HEK293 (cell line): ENCODE data around the gene SNN.
A peak's percentile ranks its signal among the peaks of the same experiment; 100 is the strongest.

Experiments
- CTCF ChIA-PET: fragments of 350-600 bp; formaldehyde crosslinking; extraction: SDS; loops from one replicate; lab custom pipeline; 2021; ENCODE audit warnings: antibody characterized with exemption; lab: Yijun Ruan, JAX
- POLR2A ChIA-PET: fragments of 300-600 bp; formaldehyde crosslinking; extraction: SDS; loops from one replicate; lab custom pipeline; 2020; ENCODE audit warnings: antibody characterized with exemption, inconsistent platforms; lab: Yijun Ruan, JAX
- H3K27ac ChIP-seq: fragments of 200-500 bp; sonication (Bioruptor generic); 2 replicates; pipeline ENCODE4 v1.5.1; 2014; ENCODE audit warnings: low read depth, low read length, control low read depth, inconsistent platforms; ENCODE audit errors: extremely low read depth
- H3K36me3 ChIP-seq, 2 experiments: fragments of 200-500 bp in 1 of 2; sonication (Bioruptor generic) in 1 of 2; 1 replicate in 1 of 2; 2 replicates in 1 of 2; pipeline ENCODE4 v1.5.1; 2014 to 2017; ENCODE audit warnings: inconsistent platforms in 2 of 2, low read length in 2 of 2; ENCODE audit not compliant: control insufficient read depth in 2 of 2, insufficient read depth in 1 of 2
- H3K4me1 ChIP-seq: fragments of 200-500 bp; sonication (Bioruptor generic); 2 replicates; pipeline ENCODE4 v1.5.1; 2014; ENCODE audit warnings: mild to moderate bottlenecking, low read length, inconsistent platforms; ENCODE audit not compliant: control insufficient read depth, insufficient read depth
- H3K4me3 ChIP-seq: 2 replicates; pipeline ENCODE4 v1.5.1; 2011; ENCODE audit warnings: low read depth, mild to moderate bottlenecking, control low read depth, low read length, moderate library complexity
- H3K9me3 ChIP-seq: fragments of 200-500 bp; sonication (Bioruptor generic); 2 replicates; pipeline ENCODE4 v1.5.1; 2014; ENCODE audit warnings: low read depth, low read length, inconsistent platforms; ENCODE audit not compliant: control insufficient read depth, insufficient read depth
- ATF2 ChIP-seq: fragments of 450-650 bp; formaldehyde crosslinking; IDR thresholded peaks from 2 replicates; pipeline ENCODE4 v1.5.1; 2016; ENCODE audit warnings: missing biosample characterization, missing genetic modification characterization, low read depth
- EGR2 ChIP-seq: fragments of 450-650 bp; formaldehyde crosslinking; IDR thresholded peaks from 2 replicates; pipeline ENCODE4 v1.5.1; 2016; ENCODE audit warnings: low read depth, missing biosample characterization, missing genetic modification characterization
- KLF1 ChIP-seq: fragments of 450-650 bp; formaldehyde crosslinking; IDR thresholded peaks from 2 replicates; pipeline ENCODE4 v1.5.1; 2016; ENCODE audit warnings: missing biosample characterization, missing genetic modification characterization
- PRDM6 ChIP-seq: fragments of 450-650 bp; formaldehyde crosslinking; IDR thresholded peaks from 2 replicates; pipeline ENCODE4 v1.5.1; 2017; ENCODE audit warnings: missing biosample characterization, missing genetic modification characterization
- SCRT2 ChIP-seq: fragments of 450-650 bp; formaldehyde crosslinking; IDR thresholded peaks from 2 replicates; pipeline ENCODE4 v1.5.1; 2016; ENCODE audit warnings: missing biosample characterization, missing genetic modification characterization
- SETDB1 ChIP-seq: IDR thresholded peaks from one replicate; pipeline ENCODE4 v1.6.1; 2017; ENCODE audit warnings: mild to moderate bottlenecking, low read length, moderate library complexity, mixed read lengths; ENCODE audit not compliant: insufficient read length
- ZBTB20 ChIP-seq: fragments of 450-650 bp; formaldehyde crosslinking; IDR thresholded peaks from 2 replicates; pipeline ENCODE4 v1.5.1; 2016; ENCODE audit warnings: missing biosample characterization, missing genetic modification characterization
- ZFP3 ChIP-seq: fragments of 450-650 bp; formaldehyde crosslinking; IDR thresholded peaks from 2 replicates; pipeline ENCODE4 v1.5.1; 2016; ENCODE audit warnings: low read depth, missing biosample characterization, missing genetic modification characterization
- ZNF121 ChIP-seq: fragments of 450-650 bp; formaldehyde crosslinking; IDR thresholded peaks from 2 replicates; pipeline ENCODE4 v1.5.1; 2016; ENCODE audit warnings: missing biosample characterization, missing genetic modification characterization
- ZNF184 ChIP-seq: fragments of 450-650 bp; IDR thresholded peaks from 2 replicates; pipeline ENCODE4 v1.5.1; 2018; ENCODE audit warnings: missing biosample characterization, mild to moderate bottlenecking, missing genetic modification characterization
- ZNF37A ChIP-seq: fragments of 450-650 bp; IDR thresholded peaks from 2 replicates; pipeline ENCODE4 v1.5.1; 2018; ENCODE audit warnings: missing biosample characterization, missing genetic modification characterization
- ZNF433 ChIP-seq: fragments of 450-650 bp; formaldehyde crosslinking; IDR thresholded peaks from 2 replicates; pipeline ENCODE4 v1.5.1; 2016; ENCODE audit warnings: missing biosample characterization, missing genetic modification characterization, low read depth
- ZNF488 ChIP-seq: fragments of 450-650 bp; formaldehyde crosslinking; IDR thresholded peaks from 2 replicates; pipeline ENCODE4 v1.5.1; 2016; ENCODE audit warnings: missing biosample characterization, missing genetic modification characterization
- ZNF530 ChIP-seq: fragments of 450-650 bp; formaldehyde crosslinking; IDR thresholded peaks from 2 replicates; pipeline ENCODE4 v1.5.1; 2016; ENCODE audit warnings: low read depth, missing biosample characterization, missing genetic modification characterization
- ZNF624 ChIP-seq: fragments of 450-650 bp; formaldehyde crosslinking; IDR thresholded peaks from 2 replicates; pipeline ENCODE4 v1.5.1; 2017; ENCODE audit warnings: missing biosample characterization, missing genetic modification characterization
- ZNF670 ChIP-seq: fragments of 450-650 bp; formaldehyde crosslinking; IDR thresholded peaks from 2 replicates; pipeline ENCODE4 v1.5.1; 2016; ENCODE audit warnings: missing biosample characterization, missing genetic modification characterization, low read depth
- ZNF692 ChIP-seq: fragments of 450-650 bp; formaldehyde crosslinking; IDR thresholded peaks from 2 replicates; pipeline ENCODE4 v1.5.1; 2016; ENCODE audit warnings: missing biosample characterization, missing genetic modification characterization
- ZNF76 ChIP-seq: fragments of 450-650 bp; formaldehyde crosslinking; IDR thresholded peaks from 2 replicates; pipeline ENCODE4; 2016; ENCODE audit warnings: low read depth, missing biosample characterization, missing genetic modification characterization, borderline replicate concordance
- ZNF830 ChIP-seq: fragments of 450-650 bp; IDR thresholded peaks from 2 replicates; pipeline ENCODE4 v1.5.0; 2018; ENCODE audit warnings: missing biosample characterization, missing genetic modification characterization, low read depth, mild to moderate bottlenecking, moderate library complexity

SNN gene

GRCh38 chr16:11689031-11689840, 21.0 kb downstream of the SNN start:
- ChIA-PET POLR2A (interaction anchor here (1.5 kb wide), 1 partner anchor 9 kb away, joined by 3 read pairs; no protein-coding TSS in a partner anchor), CTCF (interaction anchor here (0.6 to 2.9 kb wide), 9 partner anchors 9 to 735 kb away, joined by 3 to 15 read pairs (median 4); no protein-coding TSS in a partner anchor)
- TF ChIP-seq ZNF37A (tag by site-specific recombination): no peak
- peak; percentile 60; the same call in 1 of the 2 replicates for TF ChIP-seq ZNF692 (tag by site-specific recombination)
- no peak for TF ChIP-seq EGR2 (tag by site-specific recombination)
- TF ChIP-seq ZNF624 (tag by site-specific recombination): no peak
- TF ChIP-seq SETDB1: no peak
- peak; percentile 79 for TF ChIP-seq ZNF121 (tag by site-specific recombination)
- peak; percentile 71 for TF ChIP-seq ATF2
- 0 out of 2 replicates have a peak, but pooled peaks have one; percentile 48 for TF ChIP-seq PRDM6 (tag by site-specific recombination)
- Histone ChIP-seq H3K9me3 (no peaks in the 10 kb centered on the region), H3K27ac (no peak overlapping the region), H3K4me3 (no peak overlapping the region), H3K4me1 (peaks cover 10% of the 10 kb centered on the region), H3K36me3 (peaks cover 16 to 72% of the 10 kb centered on the region in 2 experiments)

- H3K4me1 ChIP-seq: peaks cover 10% of the 10 kb centered on the region
- ChIA-PET POLR2A (interaction anchor here (0.7 kb wide), 1 partner anchor 44 kb away, joined by 3 read pairs; no protein-coding TSS in a partner anchor), CTCF (interaction anchor here (0.6 to 0.8 kb wide), 4 partner anchors 46 to 727 kb away, joined by 3 to 5 read pairs (median 4); no protein-coding TSS in a partner anchor)
- no peak overlapping the region for H3K4me3 ChIP-seq
- H3K27ac ChIP-seq: no peak overlapping the region
- no peaks in the 10 kb centered on the region for H3K9me3 ChIP-seq
- TF ChIP-seq SCRT2 (tag by site-specific recombination) (no peak), KLF1 (tag by site-specific recombination) (no peak), ZNF530 (tag by site-specific recombination) (no peak), ZBTB20 (tag by site-specific recombination) (no peak)
- peaks cover 21 to 70% of the 10 kb centered on the region in 2 experiments for H3K36me3 ChIP-seq
These were observed 23.0 kb downstream of the SNN start for GRCh38 chr16:11691235-11691634.

GRCh38 chr16:11691771-11692170, 23.5 kb downstream of the SNN start:
- POLR2A ChIA-PET: no interaction called here
- Histone ChIP-seq H3K9me3 (no peaks in the 10 kb centered on the region), H3K4me3 (no peak overlapping the region), H3K36me3 (peaks cover 16 to 70% of the 10 kb centered on the region in 2 experiments), H3K27ac (no peak overlapping the region), H3K4me1 (peaks cover 10% of the 10 kb centered on the region)
- CTCF ChIA-PET: interaction anchor here (0.7 to 0.8 kb wide), 2 partner anchors 49 to 106 kb away, joined by 3 to 4 read pairs; no protein-coding TSS in a partner anchor
- no peak for TF ChIP-seq ZNF670 (tag by site-specific recombination)
- TF ChIP-seq ZNF488 (tag by site-specific recombination): no peak
- no peak for TF ChIP-seq ZNF830
- TF ChIP-seq ZFP3: no peak
- TF ChIP-seq ZNF433 (tag by site-specific recombination): no peak
- TF ChIP-seq ZNF184 (tag by site-specific recombination): no peak
- no peak for TF ChIP-seq ZNF76 (tag by site-specific recombination)
